HepG2 (cell line): ENCODE results near the gene KIF1C. TPM values are rescaled to one million over a fixed set of nuclear protein-coding genes. Genes with fewer than 3 reads are reported as not detected.

Source experiments
- AKNA ChIP-seq: sonication (generic); formaldehyde crosslinking; IDR thresholded peaks from 2 replicates; pipeline ENCODE4 v1.4.0; 2020; ENCODE audit warnings: missing genetic modification reagents, borderline replicate concordance
- ARHGAP35 ChIP-seq: sonication (generic); formaldehyde crosslinking; IDR thresholded peaks from 2 replicates; pipeline ENCODE4 v1.9.0; 2022; ENCODE audit warnings: mild to moderate bottlenecking, inconsistent platforms, moderate library complexity, missing genetic modification reagents, borderline replicate concordance
- DDIT3 ChIP-seq: sonication (generic); formaldehyde crosslinking; IDR thresholded peaks from 2 replicates; pipeline ENCODE4 v1.4.0; 2020; ENCODE audit warnings: mild to moderate bottlenecking, missing genetic modification reagents
- FOXO1 ChIP-seq: sonication (generic); formaldehyde crosslinking; IDR thresholded peaks from 2 replicates; pipeline ENCODE4 v1.4.0; 2020; ENCODE audit warnings: missing genetic modification reagents
- GABPA ChIP-seq, 2 experiments: IDR thresholded peaks; 2 replicates each; pipeline ENCODE4 v1.6.1; 2011 to 2016; ENCODE audit warnings: low read depth in 2 of 2, low read length in 1 of 2, missing biosample characterization in 1 of 2, missing genetic modification characterization in 1 of 2
- GATA4 ChIP-seq: sonication (generic); IDR thresholded peaks from 2 replicates; pipeline ENCODE4 v1.6.1; 2016; ENCODE audit warnings: antibody characterized with exemption, low read depth, borderline replicate concordance
- JUND ChIP-seq: sonication (generic); formaldehyde crosslinking; IDR thresholded peaks from 2 replicates; pipeline ENCODE4 v1.8.0; 2022; ENCODE audit warnings: mild to moderate bottlenecking, missing genetic modification reagents
- KDM6A ChIP-seq: IDR thresholded peaks from 2 replicates; pipeline ENCODE4 v1.6.1; 2016; ENCODE audit warnings: low read depth
- MXD4 ChIP-seq: IDR thresholded peaks from 2 replicates; pipeline ENCODE4 v1.6.1; 2016; ENCODE audit warnings: mild to moderate bottlenecking, missing biosample characterization, missing genetic modification reagents
- NFIB ChIP-seq: sonication (generic); formaldehyde crosslinking; IDR thresholded peaks from 2 replicates; pipeline ENCODE4 v1.9.0; 2021; ENCODE audit warnings: missing genetic modification reagents, mild to moderate bottlenecking, borderline replicate concordance
- PHF21A ChIP-seq: sonication (generic); formaldehyde crosslinking; IDR thresholded peaks from 2 replicates; pipeline ENCODE4 v1.5.0; 2020; ENCODE audit warnings: mild to moderate bottlenecking, missing genetic modification reagents
- RAD21 ChIP-seq: fragments of 450-650 bp; formaldehyde crosslinking; IDR thresholded peaks from 2 replicates; pipeline ENCODE4 v1.5.0; 2020; ENCODE audit warnings: mild to moderate bottlenecking
- REPIN1 ChIP-seq: sonication (generic); formaldehyde crosslinking; IDR thresholded peaks from 2 replicates; pipeline ENCODE4 v1.8.0; 2022; ENCODE audit warnings: missing genetic modification reagents, low read depth, mild to moderate bottlenecking, borderline replicate concordance
- RNF2 ChIP-seq: fragments of 450-650 bp; conservative IDR thresholded peaks from 2 replicates; pipeline ENCODE4 v1.6.1; 2016; ENCODE audit warnings: low read depth
- ZNF225 ChIP-seq: sonication (generic); formaldehyde crosslinking; IDR thresholded peaks from 2 replicates; pipeline ENCODE4 v1.4.0; 2020; ENCODE audit warnings: mild to moderate bottlenecking, missing genetic modification reagents
- ZNF230 ChIP-seq: sonication (generic); formaldehyde crosslinking; IDR thresholded peaks from 2 replicates; pipeline ENCODE4 v1.4.0; 2020; ENCODE audit warnings: mild to moderate bottlenecking, missing genetic modification reagents
- ZNF496 ChIP-seq: sonication (generic); formaldehyde crosslinking; IDR thresholded peaks from 2 replicates; pipeline ENCODE4 v1.8.1; 2023; ENCODE audit warnings: mild to moderate bottlenecking, moderate library complexity, missing genetic modification reagents; ENCODE audit not compliant: insufficient replicate concordance
- ZNF569 ChIP-seq: sonication (generic); formaldehyde crosslinking; IDR thresholded peaks from 2 replicates; pipeline ENCODE4 v1.5.0; 2020; ENCODE audit warnings: mild to moderate bottlenecking, missing genetic modification reagents, moderate library complexity, borderline replicate concordance
- ZNF572 ChIP-seq: sonication (generic); formaldehyde crosslinking; IDR thresholded peaks from 2 replicates; pipeline ENCODE4 v1.5.1; 2020; ENCODE audit warnings: mild to moderate bottlenecking, missing genetic modification reagents
- ZNF616 ChIP-seq: sonication (generic); formaldehyde crosslinking; IDR thresholded peaks from 2 replicates; pipeline ENCODE4 v1.5.0; 2020; ENCODE audit warnings: low read depth, mild to moderate bottlenecking, missing genetic modification reagents
- ZNF7 ChIP-seq: IDR thresholded peaks from 2 replicates; pipeline ENCODE4 v1.6.1; 2016; ENCODE audit warnings: missing biosample characterization, missing genetic modification reagents
- ZNF777 ChIP-seq: sonication (generic); formaldehyde crosslinking; IDR thresholded peaks from 2 replicates; pipeline ENCODE4 v1.4.0; 2020; ENCODE audit warnings: missing genetic modification reagents
- polyA plus RNA-seq, 8 experiments: library from polyadenylated mRNA; depleted of rRNA in 3 of 8; stranded (reverse) in 7 of 8; unstranded in 1 of 8; fragments of >200 nt; fragmentation: Illumina TruSeq in 4 of 8; extraction: Trizol in 4 of 8; gene quantifications; 2 replicates each; pipeline versions ENCODE4 v1.2.1 to v1.2.3, GENCODE V29; 2011 to 2016; ENCODE audit warnings: low read depth in 4 of 8, missing spikeins in 1 of 8, mixed read lengths in 1 of 8; ENCODE audit not compliant: insufficient read depth in 1 of 8
- total RNA-seq, 5 experiments: library from RNA; depleted of rRNA; stranded (reverse); fragments of >200 nt; fragmentation: Illumina TruSeq; extraction: Trizol; gene quantifications; 2 replicates each; pipeline ENCODE4 v1.2.3, GENCODE V29; 2016; ENCODE audit warnings: low read depth in 1 of 5
- TF ChIP-seq, protein P1 (sequence below): sonication (generic); formaldehyde crosslinking; IDR thresholded peaks from 2 replicates; pipeline ENCODE4 v1.5.0; 2020; ENCODE audit warnings: mild to moderate bottlenecking, low read depth, missing genetic modification reagents, borderline replicate concordance
- TF ChIP-seq, protein P2 (sequence below): sonication (generic); formaldehyde crosslinking; IDR thresholded peaks from 2 replicates; pipeline ENCODE4 v1.9.0; 2022; ENCODE audit warnings: low read depth, missing genetic modification reagents

KIF1C gene
- total and polyA plus RNA-seq, 2 of the 13 experiments (the other 11 are each of a cell fraction or from before 2014, with no cell fraction given): 70.0 to 104 TPM

- no peak for TF ChIP-seq MXD4 (CRISPR knock-in tag)
- TF ChIP-seq AKNA (CRISPR knock-in tag): no peak
- no peak for TF ChIP-seq REPIN1 (CRISPR knock-in tag)
- TF ChIP-seq ZNF616 (CRISPR knock-in tag): 0 out of 2 replicates have a peak, but pooled peaks have one; percentile 4
- TF ChIP-seq, protein P1, sequence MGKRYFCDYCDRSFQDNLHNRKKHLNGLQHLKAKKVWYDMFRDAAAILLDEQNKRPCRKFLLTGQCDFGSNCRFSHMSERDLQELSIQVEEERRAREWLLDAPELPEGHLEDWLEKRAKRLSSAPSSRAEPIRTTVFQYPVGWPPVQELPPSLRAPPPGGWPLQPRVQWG: no peak
- no peak for TF ChIP-seq RAD21 (CRISPR knock-in tag)
- no peak for TF ChIP-seq ZNF569
- no peak for TF ChIP-seq ARHGAP35 (CRISPR knock-in tag)
- TF ChIP-seq, protein P2, sequence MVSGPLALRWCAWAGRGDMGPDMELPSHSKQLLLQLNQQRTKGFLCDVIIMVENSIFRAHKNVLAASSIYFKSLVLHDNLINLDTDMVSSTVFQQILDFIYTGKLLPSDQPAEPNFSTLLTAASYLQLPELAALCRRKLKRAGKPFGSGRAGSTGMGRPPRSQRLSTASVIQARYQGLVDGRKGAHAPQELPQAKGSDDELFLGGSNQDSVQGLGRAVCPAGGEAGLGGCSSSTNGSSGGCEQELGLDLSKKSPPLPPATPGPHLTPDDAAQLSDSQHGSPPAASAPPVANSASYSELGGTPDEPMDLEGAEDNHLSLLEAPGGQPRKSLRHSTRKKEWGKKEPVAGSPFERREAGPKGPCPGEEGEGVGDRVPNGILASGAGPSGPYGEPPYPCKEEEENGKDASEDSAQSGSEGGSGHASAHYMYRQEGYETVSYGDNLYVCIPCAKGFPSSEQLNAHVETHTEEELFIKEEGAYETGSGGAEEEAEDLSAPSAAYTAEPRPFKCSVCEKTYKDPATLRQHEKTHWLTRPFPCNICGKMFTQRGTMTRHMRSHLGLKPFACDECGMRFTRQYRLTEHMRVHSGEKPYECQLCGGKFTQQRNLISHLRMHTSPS (CRISPR knock-in tag): no peak
- TF ChIP-seq ZNF225 (CRISPR knock-in tag): 0 out of 2 replicates have a peak, but pooled peaks have one; percentile 13
- TF ChIP-seq FOXO1: no peak
- TF ChIP-seq RNF2: no peak
- TF ChIP-seq GATA4: no peak
- no peak for TF ChIP-seq NFIB (CRISPR knock-in tag)
- no peak for TF ChIP-seq ZNF572 (CRISPR knock-in tag)
- no peak for TF ChIP-seq GABPA (IDR thresholded peaks at IDR 0.05; ENCODE audit: low read depth, low read length)
- TF ChIP-seq GABPA (CRISPR knock-in tag; IDR thresholded peaks at IDR 0.05; ENCODE audit: low read depth): no peak
- TF ChIP-seq ZNF496: no peak
- TF ChIP-seq ZNF230 (CRISPR knock-in tag): no peak
- TF ChIP-seq PHF21A (CRISPR knock-in tag): no peak
- no peak; the same call in 1 of the 2 replicates for TF ChIP-seq ZNF777 (CRISPR knock-in tag)
- TF ChIP-seq JUND (CRISPR knock-in tag): no peak
- TF ChIP-seq ZNF7 (CRISPR knock-in tag): no peak
- no peak for TF ChIP-seq KDM6A (CRISPR knock-in tag)
- TF ChIP-seq DDIT3 (CRISPR knock-in tag): no peak
These were observed 429 bp downstream of the KIF1C start (continued) for GRCh38 chr17:4998027-4998731.
